NCI-H187 treated with DMSO at 0.1 percent for 48 hours (cell line): Measurements from ENCODE around the gene SLC49A3.

Source experiments
- DNase-seq: peaks from one replicate; lab custom pipeline; 2025; lab: John Stamatoyannopoulos, UW

Gene SLC49A3

DNA sequence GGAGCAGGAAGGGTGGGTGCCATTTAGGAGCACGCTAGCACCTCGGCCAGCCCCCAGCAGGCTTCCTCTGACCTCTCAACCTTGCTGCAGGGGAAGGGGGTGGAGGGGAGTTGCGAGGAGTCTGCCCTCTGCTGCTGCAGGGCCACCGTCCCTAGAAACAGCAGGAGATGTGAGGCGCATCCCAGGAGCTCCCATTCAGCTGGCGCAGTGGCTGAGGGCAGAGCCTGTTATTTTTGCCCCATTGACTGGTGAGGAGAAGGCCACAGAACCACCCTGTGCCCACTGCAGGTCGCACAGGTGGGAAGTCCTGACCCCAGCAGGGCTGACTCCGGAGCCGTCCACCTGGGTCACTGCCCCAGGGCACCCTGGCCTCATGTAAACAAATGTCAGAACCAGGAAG is 55.5 kb downstream of the SLC49A3 start:
- DNase-seq = no peak

DNA sequence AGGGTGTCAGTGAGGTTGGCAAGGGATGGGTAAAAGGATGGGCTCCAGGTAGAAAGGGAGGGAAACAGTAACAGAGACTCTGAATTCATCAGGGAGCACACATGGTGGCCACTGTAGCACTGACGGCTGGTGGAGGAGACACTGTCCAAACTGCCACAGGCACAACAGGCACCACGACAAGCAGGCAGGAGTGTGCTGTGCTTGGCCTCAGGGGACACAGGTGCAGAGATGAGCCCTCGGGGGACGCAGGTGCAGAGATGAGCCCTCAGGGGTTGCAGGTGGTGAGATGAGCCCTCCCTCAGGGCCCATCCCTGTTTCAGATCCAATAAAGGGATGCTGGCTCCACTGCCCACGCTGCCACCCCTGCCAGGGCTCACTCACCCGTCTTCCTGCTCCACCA is 56.0 kb downstream of the SLC49A3 start:
- DNase-seq = no peak

DNA sequence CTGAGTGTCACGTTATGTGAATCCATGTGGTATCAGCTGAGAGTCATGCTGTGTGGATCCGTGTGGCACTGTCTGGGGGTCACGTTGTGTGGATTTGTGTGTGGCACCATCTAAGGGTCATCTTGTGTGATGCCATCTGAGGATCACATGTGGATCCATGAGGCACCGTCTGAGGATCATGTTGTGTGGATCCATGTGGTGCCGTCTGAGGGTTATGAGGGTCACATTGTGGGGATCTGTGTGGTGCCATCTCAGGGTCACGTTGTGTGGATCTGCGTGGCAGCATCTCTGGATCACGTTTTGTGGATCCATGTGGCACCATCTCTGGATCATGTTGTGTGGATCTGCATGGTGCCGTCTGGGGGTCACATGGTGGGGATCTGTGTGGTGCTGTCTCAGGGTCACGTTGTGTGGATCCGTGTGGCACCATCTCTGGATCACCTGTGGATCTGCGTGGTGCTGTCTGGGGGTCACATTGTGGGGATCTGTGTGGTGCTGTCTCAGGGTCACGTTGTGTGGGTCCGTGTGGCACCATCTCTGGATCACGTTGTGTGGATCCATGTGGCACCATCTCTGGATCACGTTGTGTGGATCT is 56.7 kb downstream of the SLC49A3 start:
- DNase-seq = no peak
